Right cardiac atrium (tissue), 5 donors: ENCODE results near the gene GRM2. TPM values are rescaled to one million over a fixed set of nuclear protein-coding genes. Genes with fewer than 3 reads are reported as not detected.
"Not testable (repeated sequence)": the region's sequence is repeated elsewhere in the genome, so short reads cannot be mapped to it uniquely, and the experiment has no call there.

Experiments
- ATAC-seq, 2 donors: fragments of 200-7000 bp; cut with Tn5 transposase; one replicate each; pipeline versions ENCODE4 v1.8.0 to v1.9.1; 2020; ENCODE audit warnings: moderate library complexity in 2 of 2, mild to moderate bottlenecking in 1 of 2
- DNase-seq, 3 donors: peaks; one replicate each; pipeline ENCODE4 v3.0.0-alpha.2; 2020
- H3K27ac ChIP-seq: one replicate; pipeline ENCODE4 v1.5.1; 2013; ENCODE audit warnings: mild to moderate bottlenecking, low read length, control low read depth, moderate library complexity
- H3K27me3 ChIP-seq: one replicate; pipeline ENCODE4 v1.6.1; 2013; ENCODE audit not compliant: control insufficient read depth, insufficient read depth
- H3K4me1 ChIP-seq: one replicate; pipeline ENCODE4 v1.6.1; 2013; ENCODE audit warnings: low read length; ENCODE audit not compliant: control insufficient read depth, insufficient read depth
- H3K4me3 ChIP-seq: one replicate; pipeline ENCODE4 v1.5.1; 2013; ENCODE audit warnings: low read length, control low read depth
- H3K9me3 ChIP-seq: one replicate; pipeline ENCODE4 v1.6.1; 2013; ENCODE audit warnings: low read length; ENCODE audit not compliant: control insufficient read depth
- WGBS: extraction: QIAGEN DNeasy Blood & Tissue Kit; methylation state at CpG from one replicate; pipeline ENCODE4 v1.1.7; 2013; 5-methylcytosine and 5-hydroxymethylcytosine counted together
- intact Hi-C, 4 donors: fragments of 100-400 bp; cut with DNase I; formaldehyde crosslinking; loops; one replicate each; pipeline versions ENCODE4 v1.11.0 to v1.14.0; 2022 to 2023
- polyA plus RNA-seq: library from polyadenylated mRNA; stranded (reverse); fragments of 200-250 nt; gene quantifications from one replicate; pipeline ENCODE4 v1.2.3, GENCODE V29; 2013
- total RNA-seq, 4 donors: library from RNA; stranded (reverse); fragmentation: NEBNext Ultra II Directional; extraction: Animal tissue kit (Norgen Biotek cat#: 25700); gene quantifications; one replicate each; pipeline ENCODE4 v1.2.1, GENCODE V29; 2021
- donor health status: healthy with polysubstance abuse.
- donor health status: DM: no; HTN: yes; CAD: no.
- donor health status: DM: no; HTN: no; CAD: no.
- donor health status: DM: no; HTN: yes; CAD: no; lungs with severe emphysema.
- donor health status: DM: yes; HTN: yes; CAD: no.

Gene GRM2
- total and polyA plus RNA-seq, 5 donors = 0.06 to 0.40 (median 0.18) TPM

DNA sequence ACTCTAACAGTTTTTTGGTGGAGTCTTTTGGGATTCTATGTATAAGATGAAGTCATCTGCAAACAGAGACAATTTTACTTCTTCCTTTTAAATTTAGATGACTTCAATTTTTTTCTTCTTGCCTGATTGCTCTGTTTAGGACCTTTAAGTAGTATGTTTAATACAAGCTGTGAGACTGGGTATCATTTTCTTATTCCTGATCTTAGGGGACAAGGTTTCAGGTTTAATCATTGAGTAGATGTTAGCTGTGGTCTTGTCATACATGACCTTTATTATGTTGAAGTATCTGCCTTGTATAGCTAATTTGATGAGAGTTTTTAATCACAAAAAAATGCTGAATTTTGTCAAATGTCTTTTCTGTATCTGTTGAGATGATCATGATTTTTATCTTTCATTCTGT is 20.6 kb downstream of the GRM2 start:
- H3K9me3 ChIP-seq = no peaks in the 10 kb centered on the region
- DNase-seq (no peak), ATAC-seq (no peak)
- no peak overlapping the region for H3K4me3 ChIP-seq
- no peaks in the 10 kb centered on the region for H3K4me1 ChIP-seq
- H3K27ac ChIP-seq = no peak overlapping the region
- H3K27me3 ChIP-seq = no peaks in the 10 kb centered on the region
- intact Hi-C loops = no loop called here

DNA sequence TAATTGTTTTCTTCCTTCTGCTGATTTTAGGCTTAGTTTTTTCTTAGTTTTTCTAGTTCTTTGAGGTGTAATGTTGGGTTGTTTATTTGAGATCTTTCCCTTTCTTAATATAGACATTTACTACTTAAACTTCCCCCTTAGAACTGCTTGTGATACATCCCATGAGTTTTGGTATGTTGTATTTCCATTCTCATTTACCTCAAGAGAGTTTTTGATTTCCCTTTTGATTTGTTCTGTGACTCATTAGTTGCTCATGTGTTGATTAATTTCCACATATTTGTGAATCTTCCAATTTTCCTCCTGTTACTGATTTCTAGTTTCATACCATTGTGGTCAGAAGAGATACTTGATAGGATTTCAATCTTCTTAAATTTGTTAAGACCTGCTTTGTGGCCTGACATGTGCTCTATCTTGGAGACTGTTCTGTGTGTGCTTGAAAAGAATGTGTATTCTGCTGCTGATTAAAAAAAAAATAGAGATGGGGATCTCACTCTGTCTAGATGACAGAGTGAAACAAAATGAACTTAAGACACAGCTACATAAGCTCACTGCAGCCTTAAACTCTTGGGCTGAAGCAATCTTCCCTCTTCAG is 22.3 kb downstream of the GRM2 start:
- no peak overlapping the region for H3K4me3 ChIP-seq
- no peaks in the 10 kb centered on the region for H3K4me1 ChIP-seq
- H3K27me3 ChIP-seq = no peaks in the 10 kb centered on the region
- intact Hi-C loops = no loop called here
- H3K27ac ChIP-seq = no peak overlapping the region
- ATAC-seq (no peak), DNase-seq (no peak)
- no peaks in the 10 kb centered on the region for H3K9me3 ChIP-seq

DNA sequence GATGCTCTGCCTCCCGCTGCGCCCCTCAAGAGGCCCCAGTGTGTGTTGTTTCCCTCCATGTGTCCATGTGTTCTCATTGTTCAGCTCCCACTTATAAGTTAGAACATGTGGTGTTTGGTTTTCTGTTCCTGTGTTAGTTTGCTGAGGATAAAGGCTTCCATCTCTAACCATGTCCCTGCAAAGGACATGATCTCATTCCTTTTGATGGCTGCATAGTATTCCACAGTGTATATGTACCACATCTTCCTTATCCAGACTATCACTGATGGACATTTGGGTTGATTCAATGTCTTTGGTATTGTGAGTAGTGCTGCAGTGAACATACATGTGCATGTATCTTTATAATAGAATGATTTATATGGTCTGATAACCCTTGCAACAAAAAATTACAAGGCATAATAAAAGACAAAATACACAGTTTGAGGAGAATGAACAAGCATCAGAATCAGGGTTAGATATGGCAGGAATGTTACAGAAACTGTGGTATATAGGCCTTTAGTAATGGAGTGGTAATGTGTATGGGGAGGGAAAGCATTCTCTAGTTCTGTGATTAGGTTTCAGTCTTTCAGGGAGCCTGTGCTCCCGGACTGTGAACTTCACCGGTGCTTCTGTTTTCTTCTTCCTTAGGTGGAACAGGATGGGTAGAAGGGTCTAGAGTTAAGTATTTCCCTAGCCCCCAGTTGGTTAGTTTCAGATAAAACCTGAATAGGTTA is 27.1 kb downstream of the GRM2 start:
- no peak for ATAC-seq
- H3K4me3 ChIP-seq = no peak overlapping the region
- intact Hi-C loops = no loop called here

DNA sequence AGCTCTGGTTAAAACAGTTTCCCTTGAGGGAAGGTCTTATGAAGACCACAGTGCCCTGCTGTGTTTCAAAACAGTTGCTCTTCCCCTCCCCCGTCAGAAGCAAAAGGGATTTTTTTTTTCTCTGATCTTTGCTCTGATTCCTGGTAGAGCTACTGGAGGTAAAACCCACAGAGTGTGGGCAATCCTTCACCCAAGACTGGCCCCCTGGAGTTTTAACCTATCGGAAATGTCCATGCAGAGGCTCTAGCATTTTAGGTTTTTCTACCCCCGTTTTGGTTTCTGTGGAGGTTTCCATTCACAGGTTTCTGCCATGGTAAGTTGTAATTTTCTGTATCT is 27.7 kb downstream of the GRM2 start:
- WGBS = 29% methylated on average over 3 of the region's 3 CpGs

More for the DNA sequence above, 27.1 kb downstream of the GRM2 start:
- WGBS = 87% methylated on average over 4 of the region's 4 CpGs
- no peaks in the 10 kb centered on the region for H3K27me3 ChIP-seq
- DNase-seq = no peak
- H3K4me1 ChIP-seq = no peaks in the 10 kb centered on the region
- H3K9me3 ChIP-seq = no peaks in the 10 kb centered on the region
- no peak overlapping the region for H3K27ac ChIP-seq

DNA sequence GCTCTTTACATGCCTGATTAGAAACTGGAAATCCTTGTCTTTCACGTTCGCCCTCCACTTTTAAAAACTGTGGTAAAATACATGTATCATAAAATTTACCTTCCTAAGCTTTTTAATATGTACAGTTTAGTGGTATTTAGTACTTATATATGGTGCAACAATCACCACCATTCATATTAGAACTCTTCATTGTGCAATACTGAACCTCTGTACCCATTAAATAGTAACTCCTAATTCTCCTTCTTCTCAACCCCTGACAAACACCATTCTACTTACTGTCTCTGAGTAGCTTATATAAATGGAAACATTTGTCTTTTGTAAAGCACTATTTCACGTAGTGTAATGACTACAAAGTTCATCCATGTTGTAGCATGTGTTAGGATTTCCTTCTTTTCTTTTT is 28.2 kb downstream of the GRM2 start:
- WGBS = 66% methylated on average over 3 of the region's 3 CpGs
- Histone ChIP-seq H3K9me3 (no peaks in the 10 kb centered on the region), H3K27me3 (no peaks in the 10 kb centered on the region), H3K4me3 (no peak overlapping the region), H3K27ac (no peak overlapping the region), H3K4me1 (no peaks in the 10 kb centered on the region)
- ATAC-seq (no peak), DNase-seq (no peak)
- intact Hi-C loops = no loop called here

More for the DNA sequence above, 27.7 kb downstream of the GRM2 start:
- ATAC-seq (no peak), DNase-seq (no peak)
- Histone ChIP-seq H3K9me3 (no peaks in the 10 kb centered on the region), H3K27ac (no peak overlapping the region), H3K4me3 (no peak overlapping the region), H3K27me3 (no peaks in the 10 kb centered on the region), H3K4me1 (no peaks in the 10 kb centered on the region)
- intact Hi-C loops = no loop called here

DNA sequence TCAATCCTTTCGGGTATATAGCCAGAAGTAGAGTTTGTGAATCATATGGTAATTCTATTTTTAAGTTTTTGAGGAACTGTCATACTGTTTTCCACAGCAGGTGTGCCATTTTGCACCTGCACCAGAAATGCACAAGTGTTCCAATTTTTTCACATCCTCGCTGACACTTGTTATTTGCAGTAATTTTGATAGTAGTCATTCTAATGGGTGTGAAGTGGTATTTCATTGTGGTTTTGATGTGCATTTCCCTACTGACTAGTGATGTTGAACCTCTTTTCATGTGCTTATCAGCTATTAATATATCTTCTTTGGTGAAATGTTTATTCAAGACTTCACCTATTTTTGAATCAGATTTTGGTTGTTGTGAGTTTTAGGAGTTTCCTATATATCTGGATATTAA is 29.1 kb downstream of the GRM2 start:
- intact Hi-C loops = no loop called here
- Histone ChIP-seq H3K27ac (no peak overlapping the region), H3K4me3 (no peak overlapping the region), H3K4me1 (no peaks in the 10 kb centered on the region), H3K27me3 (no peaks in the 10 kb centered on the region), H3K9me3 (no peaks in the 10 kb centered on the region)
- ATAC-seq = no peak
- WGBS = 84% methylated on average over 2 of the region's 2 CpGs
- DNase-seq = no peak

DNA sequence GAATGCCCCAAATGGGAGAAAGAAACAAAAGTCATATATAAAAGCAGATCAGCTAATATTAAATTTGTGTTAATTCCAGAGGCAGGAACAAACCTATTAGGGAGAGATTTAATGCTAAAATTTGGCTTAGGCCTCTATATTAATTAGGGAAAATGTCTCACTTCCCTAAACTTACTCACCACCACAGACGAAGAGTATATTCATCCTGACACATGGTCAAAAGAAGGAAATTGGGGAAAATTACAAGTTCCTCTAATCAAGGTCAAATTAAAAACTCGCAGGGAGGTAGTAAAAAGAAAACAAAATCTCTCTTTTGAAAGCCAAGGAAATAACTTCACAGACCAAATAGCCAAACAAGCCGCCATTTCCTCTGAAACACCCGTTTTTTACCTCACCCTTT is 32.2 kb downstream of the GRM2 start:
- Histone ChIP-seq H3K9me3 (no peaks in the 10 kb centered on the region), H3K4me3 (no peak overlapping the region), H3K4me1 (no peaks in the 10 kb centered on the region), H3K27me3 (no peaks in the 10 kb centered on the region), H3K27ac (no peak overlapping the region)
- no peak for DNase-seq
- intact Hi-C loops = no loop called here
- ATAC-seq = no peak
- WGBS = 51% methylated on average over 4 of the region's 4 CpGs

DNA sequence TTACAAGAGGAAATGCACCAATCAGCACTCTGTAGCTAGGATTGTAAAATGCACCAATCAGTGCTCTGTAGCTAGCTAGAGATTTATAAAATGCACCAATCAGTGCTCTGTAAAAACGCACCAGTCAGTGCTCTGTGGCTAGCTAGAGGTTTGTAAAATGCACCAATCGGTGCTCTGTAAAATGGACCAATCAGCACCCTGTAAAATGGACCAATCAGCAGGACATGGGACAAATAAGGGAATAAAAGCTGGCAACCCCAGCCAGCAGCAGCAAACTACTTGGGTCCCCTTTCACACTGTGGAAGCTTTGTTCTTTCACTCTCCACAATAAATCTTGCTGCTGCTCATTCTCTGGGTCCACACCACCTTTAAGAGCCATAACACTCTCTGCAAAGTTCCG is 35.5 kb downstream of the GRM2 start:
- H3K27ac ChIP-seq, H3K9me3 ChIP-seq, intact Hi-C loops, DNase-seq, H3K27me3 ChIP-seq, H3K4me1 ChIP-seq, ATAC-seq, H3K4me3 ChIP-seq: not testable (repeated sequence)
- WGBS = 77% methylated on average over 3 of the region's 3 CpGs

DNA sequence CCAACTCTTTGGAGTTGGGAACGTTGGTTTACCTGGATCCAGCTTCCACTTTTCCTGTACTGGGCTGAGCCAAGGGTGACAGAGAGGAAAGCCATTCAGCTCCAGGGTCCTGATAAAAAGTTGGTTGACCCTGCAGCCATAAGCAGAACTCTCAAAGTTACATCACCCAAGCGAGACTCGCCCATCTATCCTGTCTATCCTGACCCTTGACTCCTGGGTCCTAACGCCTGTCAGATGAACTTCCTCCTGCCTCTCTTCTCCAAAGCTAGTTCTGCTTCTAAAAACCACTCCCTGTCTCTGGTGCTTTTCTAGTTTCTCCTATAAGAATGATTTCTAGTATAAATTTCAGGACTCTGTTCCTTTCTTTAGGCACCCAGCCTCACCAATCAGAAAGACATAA is 36.1 kb downstream of the GRM2 start:
- WGBS = 55% methylated on average over 4 of the region's 4 CpGs
- H3K27me3 ChIP-seq, DNase-seq, H3K9me3 ChIP-seq, H3K27ac ChIP-seq, H3K4me3 ChIP-seq, H3K4me1 ChIP-seq, ATAC-seq, intact Hi-C loops: not testable (repeated sequence)

DNA sequence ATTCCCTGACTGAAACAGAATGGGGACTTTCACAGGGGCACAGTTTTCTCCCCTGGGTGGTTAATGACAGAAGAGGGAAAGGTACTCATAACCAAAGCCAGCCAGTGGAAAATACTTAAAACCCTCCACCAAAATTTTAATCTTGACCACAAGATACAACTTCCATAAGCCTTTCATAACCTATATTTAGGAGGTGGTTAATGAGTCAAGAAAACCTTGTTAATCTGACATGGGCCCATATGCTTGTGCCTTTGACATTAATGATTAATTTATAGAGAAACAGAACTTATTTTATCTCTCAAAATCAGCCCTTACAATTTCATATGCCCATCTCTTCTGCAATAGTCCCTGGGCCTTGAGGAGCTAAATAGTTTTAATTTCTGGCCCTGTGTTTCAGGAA is 41.0 kb downstream of the GRM2 start:
- intact Hi-C loops = no loop called here
- Histone ChIP-seq H3K27ac (no peak overlapping the region), H3K9me3 (no peaks in the 10 kb centered on the region), H3K4me1 (no peaks in the 10 kb centered on the region), H3K27me3 (no peaks in the 10 kb centered on the region), H3K4me3 (no peak overlapping the region)
- DNase-seq = no peak
- no peak for ATAC-seq

DNA sequence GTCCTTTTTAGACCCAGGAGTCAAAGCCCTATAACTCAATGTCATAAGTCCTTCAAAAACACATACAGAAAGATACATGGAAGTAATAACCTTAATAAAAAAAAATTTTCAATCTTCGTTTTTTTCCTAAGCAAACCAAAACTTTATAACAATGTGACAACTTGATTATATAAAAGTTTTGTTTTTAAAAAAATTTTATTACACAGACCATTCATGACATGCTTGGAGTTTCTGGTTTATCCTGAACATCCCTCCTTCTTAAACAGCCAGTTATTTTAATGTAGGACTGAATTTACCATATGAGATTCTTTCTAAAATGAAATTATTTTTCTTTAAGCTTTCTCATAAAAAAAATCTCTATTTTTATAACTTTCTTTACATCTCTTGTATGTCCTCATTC is 41.5 kb downstream of the GRM2 start:
- intact Hi-C loops = no loop called here
- no peak for DNase-seq
- H3K4me1 ChIP-seq = no peaks in the 10 kb centered on the region
- H3K4me3 ChIP-seq = no peak overlapping the region
- no peaks in the 10 kb centered on the region for H3K9me3 ChIP-seq
- ATAC-seq = no peak
- WGBS = 40% methylated on average over 1 of the region's 1 CpG
- H3K27ac ChIP-seq = no peak overlapping the region
- no peaks in the 10 kb centered on the region for H3K27me3 ChIP-seq

DNA sequence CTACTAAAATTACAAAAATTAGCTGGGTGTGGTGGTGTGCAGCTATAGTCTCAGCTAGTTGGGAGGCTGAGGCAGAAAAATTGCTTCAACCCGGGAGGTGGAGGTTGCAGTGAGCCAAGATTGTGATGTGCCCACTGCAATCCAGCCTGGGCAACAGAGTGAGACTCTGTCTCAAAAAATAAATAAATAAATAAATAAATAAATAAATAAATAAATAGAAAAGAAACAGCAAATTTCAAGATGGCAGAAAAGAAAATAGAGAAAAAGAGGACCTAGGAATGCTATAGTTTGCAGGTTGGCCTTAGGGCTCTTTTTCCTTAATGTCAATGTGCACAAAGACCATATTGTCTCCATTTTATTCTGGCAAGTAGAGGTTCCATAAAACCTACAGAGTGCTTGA is 44.0 kb downstream of the GRM2 start:
- DNase-seq (no peak), ATAC-seq (no peak)
- H3K27me3 ChIP-seq = no peaks in the 10 kb centered on the region
- no peaks in the 10 kb centered on the region for H3K4me1 ChIP-seq
- 100% methylated on average over 1 of the region's 1 CpG for WGBS
- no peaks in the 10 kb centered on the region for H3K9me3 ChIP-seq
- H3K4me3 ChIP-seq = no peak overlapping the region
- intact Hi-C loops = no loop called here
- no peak overlapping the region for H3K27ac ChIP-seq
